GM23338 (cell line): ENCODE data around the gene ADGRG6. TPM values are rescaled to one million over a fixed set of nuclear protein-coding genes. Genes with fewer than 3 reads are reported as not detected.

Experiments used
- ATAC-seq: fragments of 200-7000 bp; cut with Tn5 transposase; 3 replicates; pipeline ENCODE4 v1.9.1; 2020
- DNase-seq: peaks from one replicate; pipeline ENCODE4 v3.0.0-alpha.2; 2015; ENCODE audit warnings: low spot score
- H2AFZ ChIP-seq: fragments of 200-600 bp; sonication (generic); 2 replicates; pipeline ENCODE4 v1.8.0; 2016; ENCODE audit warnings: antibody characterized with exemption, mild to moderate bottlenecking, moderate library complexity
- H3F3A ChIP-seq: fragments of 200-600 bp; sonication (generic); replicated peaks from 2 replicates; pipeline ENCODE4 v1.8.0; 2017; ENCODE audit warnings: antibody characterized with exemption, mixed run types, low read depth
- H3K27ac ChIP-seq: fragments of 200-600 bp; sonication (generic); 2 replicates; pipeline ENCODE4 v1.6.1; 2016; ENCODE audit warnings: low read depth
- H3K27me3 ChIP-seq: fragments of 200-600 bp; sonication (generic); 2 replicates; pipeline ENCODE4 v1.8.0; 2016; ENCODE audit warnings: mild to moderate bottlenecking, mixed run types, moderate library complexity; ENCODE audit not compliant: insufficient read depth
- H3K36me3 ChIP-seq: fragments of 200-600 bp; sonication (generic); 2 replicates; pipeline ENCODE4 v1.8.0; 2016; ENCODE audit warnings: mild to moderate bottlenecking; ENCODE audit not compliant: insufficient read depth
- H3K4me1 ChIP-seq: fragments of 200-600 bp; sonication (generic); 2 replicates; pipeline ENCODE4 v1.8.0; 2016; ENCODE audit warnings: mild to moderate bottlenecking, moderate library complexity; ENCODE audit not compliant: insufficient read depth
- H3K4me2 ChIP-seq: fragments of 200-600 bp; sonication (generic); 2 replicates; pipeline ENCODE4 v1.7.1; 2017; ENCODE audit warnings: mixed run types
- H3K4me3 ChIP-seq: fragments of 200-600 bp; sonication (generic); 2 replicates; pipeline ENCODE4 v1.6.1; 2016; ENCODE audit warnings: mixed run types
- H3K79me2 ChIP-seq: fragments of 200-600 bp; sonication (generic); replicated peaks from 2 replicates; pipeline ENCODE4 v1.8.0; 2017; ENCODE audit warnings: mild to moderate bottlenecking; ENCODE audit not compliant: insufficient read depth
- H3K9me2 ChIP-seq: fragments of 200-600 bp; sonication (generic); 2 replicates; pipeline ENCODE4 v1.8.0; 2017; ENCODE audit not compliant: insufficient read depth
- H4K20me1 ChIP-seq: fragments of 200-600 bp; sonication (generic); replicated peaks from 2 replicates; pipeline ENCODE4 v1.8.0; 2017; ENCODE audit warnings: mild to moderate bottlenecking; ENCODE audit not compliant: insufficient read depth
- H3K27ac Mint-ChIP-seq: 2 replicates; pipeline ENCODE4 v1.8.0; 2020; ENCODE audit warnings: inconsistent platforms, mild to moderate bottlenecking, moderate library complexity, mixed read lengths
- H3K27me3 Mint-ChIP-seq: 3 replicates; pipeline ENCODE4 v1.8.0; 2022; ENCODE audit warnings: low read depth, mild to moderate bottlenecking, moderate library complexity, mixed read lengths, inconsistent platforms; ENCODE audit not compliant: insufficient read depth, poor library complexity
- H3K36me3 Mint-ChIP-seq: 3 replicates; pipeline ENCODE4 v1.8.0; 2021; ENCODE audit warnings: low read depth, mild to moderate bottlenecking, inconsistent platforms, moderate library complexity, mixed read lengths
- H3K4me1 Mint-ChIP-seq: 3 replicates; pipeline ENCODE4 v1.8.0; 2020; ENCODE audit warnings: mild to moderate bottlenecking, inconsistent platforms, mixed read lengths
- H3K4me3 Mint-ChIP-seq: 3 replicates; pipeline ENCODE4 v1.8.0; 2021; ENCODE audit warnings: moderate library complexity, mild to moderate bottlenecking, inconsistent platforms, mixed read lengths
- H3K9me3 Mint-ChIP-seq: 3 replicates; pipeline ENCODE4 v1.8.0; 2020; ENCODE audit warnings: moderate library complexity, mild to moderate bottlenecking, inconsistent platforms, mixed read lengths
- CREB1 ChIP-seq: fragments of 250-450 bp; sonication (Bioruptor Pico); IDR thresholded peaks from 2 replicates; pipeline ENCODE4 v1.5.0; 2020; ENCODE audit warnings: low read depth, mild to moderate bottlenecking, moderate library complexity
- EZH2 ChIP-seq: fragments of 200-600 bp; sonication (generic); IDR thresholded peaks from one replicate; pipeline ENCODE4 v1.8.0; 2017; ENCODE audit warnings: antibody characterized with exemption, mild to moderate bottlenecking, low read depth; ENCODE audit not compliant: unreplicated experiment
- EZH2phosphoT487 ChIP-seq: fragments of 200-600 bp; sonication (generic); IDR thresholded peaks from one replicate; pipeline ENCODE4 v1.8.1; 2018; ENCODE audit warnings: antibody characterized with exemption; ENCODE audit not compliant: unreplicated experiment
- JUNB ChIP-seq: IDR thresholded peaks from one replicate; pipeline ENCODE4 v1.6.1; 2016; ENCODE audit warnings: antibody characterized with exemption; ENCODE audit not compliant: unreplicated experiment
- NANOG ChIP-seq: IDR thresholded peaks from 2 replicates; pipeline ENCODE4 v1.6.1; 2016; ENCODE audit warnings: antibody characterized with exemption, borderline replicate concordance
- POLR2AphosphoS5 ChIP-seq: IDR thresholded peaks from 2 replicates; pipeline ENCODE4 v1.6.1; 2016; ENCODE audit warnings: antibody characterized with exemption, low read depth
- STAT1 ChIP-seq: IDR thresholded peaks from one replicate; pipeline ENCODE4 v1.6.1; 2016; ENCODE audit warnings: antibody characterized with exemption; ENCODE audit not compliant: unreplicated experiment
- ZNF114 ChIP-seq: fragments of 250-450 bp; sonication (Bioruptor Pico); IDR thresholded peaks from 2 replicates; pipeline ENCODE4 v1.5.0; 2020; ENCODE audit warnings: mild to moderate bottlenecking, moderate library complexity
- polyA plus RNA-seq: library from polyadenylated mRNA; unstranded; fragments of >200 nt; fragmentation: Nextera tagmentation; extraction: Ambion mirVana; gene quantifications from 2 replicates; pipeline ENCODE4 v1.2.1, GENCODE V29; 2016
- total RNA-seq: library from RNA; depleted of rRNA; stranded (reverse); fragments of >200 nt; shearing (Covaris generic); gene quantifications from 2 replicates; pipeline ENCODE4 v1.2.3, GENCODE V29; 2014
- TF ChIP-seq, protein P1 (sequence below): IDR thresholded peaks from 2 replicates; pipeline ENCODE4 v1.6.1; 2016; ENCODE audit warnings: antibody characterized with exemption
- TF ChIP-seq, protein P2 (sequence below): fragments of 250-450 bp; sonication (Bioruptor Pico); IDR thresholded peaks from 2 replicates; pipeline ENCODE4 v1.5.0; 2020; ENCODE audit warnings: mild to moderate bottlenecking, moderate library complexity

Gene ADGRG6
- total and polyA plus RNA-seq, 2 experiments from 2014 or later: 1.3 to 7.7 TPM

DNA sequence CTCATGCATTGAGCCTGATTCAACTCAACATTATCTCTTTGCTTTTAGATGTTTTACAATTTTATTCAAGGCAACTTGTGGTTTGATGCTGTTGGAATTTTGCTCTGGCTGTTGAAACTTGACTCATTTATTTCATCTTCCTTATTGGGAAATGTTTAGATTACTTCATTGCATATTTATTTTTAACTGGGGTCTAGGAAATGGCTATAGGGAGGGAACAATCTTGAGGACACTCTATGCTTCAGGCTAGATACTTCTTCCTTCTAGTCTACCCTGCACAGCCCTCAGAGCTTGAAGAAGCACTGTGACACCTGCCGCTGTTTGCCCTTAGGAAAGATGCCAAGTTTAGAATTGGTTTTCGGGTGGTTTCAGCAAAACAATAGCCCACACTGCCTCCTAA, 183.4 kb downstream of the ADGRG6 start:
- TF ChIP-seq, protein P1, sequence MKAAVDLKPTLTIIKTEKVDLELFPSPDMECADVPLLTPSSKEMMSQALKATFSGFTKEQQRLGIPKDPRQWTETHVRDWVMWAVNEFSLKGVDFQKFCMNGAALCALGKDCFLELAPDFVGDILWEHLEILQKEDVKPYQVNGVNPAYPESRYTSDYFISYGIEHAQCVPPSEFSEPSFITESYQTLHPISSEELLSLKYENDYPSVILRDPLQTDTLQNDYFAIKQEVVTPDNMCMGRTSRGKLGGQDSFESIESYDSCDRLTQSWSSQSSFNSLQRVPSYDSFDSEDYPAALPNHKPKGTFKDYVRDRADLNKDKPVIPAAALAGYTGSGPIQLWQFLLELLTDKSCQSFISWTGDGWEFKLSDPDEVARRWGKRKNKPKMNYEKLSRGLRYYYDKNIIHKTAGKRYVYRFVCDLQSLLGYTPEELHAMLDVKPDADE: no peak
- TF ChIP-seq, protein P2, sequence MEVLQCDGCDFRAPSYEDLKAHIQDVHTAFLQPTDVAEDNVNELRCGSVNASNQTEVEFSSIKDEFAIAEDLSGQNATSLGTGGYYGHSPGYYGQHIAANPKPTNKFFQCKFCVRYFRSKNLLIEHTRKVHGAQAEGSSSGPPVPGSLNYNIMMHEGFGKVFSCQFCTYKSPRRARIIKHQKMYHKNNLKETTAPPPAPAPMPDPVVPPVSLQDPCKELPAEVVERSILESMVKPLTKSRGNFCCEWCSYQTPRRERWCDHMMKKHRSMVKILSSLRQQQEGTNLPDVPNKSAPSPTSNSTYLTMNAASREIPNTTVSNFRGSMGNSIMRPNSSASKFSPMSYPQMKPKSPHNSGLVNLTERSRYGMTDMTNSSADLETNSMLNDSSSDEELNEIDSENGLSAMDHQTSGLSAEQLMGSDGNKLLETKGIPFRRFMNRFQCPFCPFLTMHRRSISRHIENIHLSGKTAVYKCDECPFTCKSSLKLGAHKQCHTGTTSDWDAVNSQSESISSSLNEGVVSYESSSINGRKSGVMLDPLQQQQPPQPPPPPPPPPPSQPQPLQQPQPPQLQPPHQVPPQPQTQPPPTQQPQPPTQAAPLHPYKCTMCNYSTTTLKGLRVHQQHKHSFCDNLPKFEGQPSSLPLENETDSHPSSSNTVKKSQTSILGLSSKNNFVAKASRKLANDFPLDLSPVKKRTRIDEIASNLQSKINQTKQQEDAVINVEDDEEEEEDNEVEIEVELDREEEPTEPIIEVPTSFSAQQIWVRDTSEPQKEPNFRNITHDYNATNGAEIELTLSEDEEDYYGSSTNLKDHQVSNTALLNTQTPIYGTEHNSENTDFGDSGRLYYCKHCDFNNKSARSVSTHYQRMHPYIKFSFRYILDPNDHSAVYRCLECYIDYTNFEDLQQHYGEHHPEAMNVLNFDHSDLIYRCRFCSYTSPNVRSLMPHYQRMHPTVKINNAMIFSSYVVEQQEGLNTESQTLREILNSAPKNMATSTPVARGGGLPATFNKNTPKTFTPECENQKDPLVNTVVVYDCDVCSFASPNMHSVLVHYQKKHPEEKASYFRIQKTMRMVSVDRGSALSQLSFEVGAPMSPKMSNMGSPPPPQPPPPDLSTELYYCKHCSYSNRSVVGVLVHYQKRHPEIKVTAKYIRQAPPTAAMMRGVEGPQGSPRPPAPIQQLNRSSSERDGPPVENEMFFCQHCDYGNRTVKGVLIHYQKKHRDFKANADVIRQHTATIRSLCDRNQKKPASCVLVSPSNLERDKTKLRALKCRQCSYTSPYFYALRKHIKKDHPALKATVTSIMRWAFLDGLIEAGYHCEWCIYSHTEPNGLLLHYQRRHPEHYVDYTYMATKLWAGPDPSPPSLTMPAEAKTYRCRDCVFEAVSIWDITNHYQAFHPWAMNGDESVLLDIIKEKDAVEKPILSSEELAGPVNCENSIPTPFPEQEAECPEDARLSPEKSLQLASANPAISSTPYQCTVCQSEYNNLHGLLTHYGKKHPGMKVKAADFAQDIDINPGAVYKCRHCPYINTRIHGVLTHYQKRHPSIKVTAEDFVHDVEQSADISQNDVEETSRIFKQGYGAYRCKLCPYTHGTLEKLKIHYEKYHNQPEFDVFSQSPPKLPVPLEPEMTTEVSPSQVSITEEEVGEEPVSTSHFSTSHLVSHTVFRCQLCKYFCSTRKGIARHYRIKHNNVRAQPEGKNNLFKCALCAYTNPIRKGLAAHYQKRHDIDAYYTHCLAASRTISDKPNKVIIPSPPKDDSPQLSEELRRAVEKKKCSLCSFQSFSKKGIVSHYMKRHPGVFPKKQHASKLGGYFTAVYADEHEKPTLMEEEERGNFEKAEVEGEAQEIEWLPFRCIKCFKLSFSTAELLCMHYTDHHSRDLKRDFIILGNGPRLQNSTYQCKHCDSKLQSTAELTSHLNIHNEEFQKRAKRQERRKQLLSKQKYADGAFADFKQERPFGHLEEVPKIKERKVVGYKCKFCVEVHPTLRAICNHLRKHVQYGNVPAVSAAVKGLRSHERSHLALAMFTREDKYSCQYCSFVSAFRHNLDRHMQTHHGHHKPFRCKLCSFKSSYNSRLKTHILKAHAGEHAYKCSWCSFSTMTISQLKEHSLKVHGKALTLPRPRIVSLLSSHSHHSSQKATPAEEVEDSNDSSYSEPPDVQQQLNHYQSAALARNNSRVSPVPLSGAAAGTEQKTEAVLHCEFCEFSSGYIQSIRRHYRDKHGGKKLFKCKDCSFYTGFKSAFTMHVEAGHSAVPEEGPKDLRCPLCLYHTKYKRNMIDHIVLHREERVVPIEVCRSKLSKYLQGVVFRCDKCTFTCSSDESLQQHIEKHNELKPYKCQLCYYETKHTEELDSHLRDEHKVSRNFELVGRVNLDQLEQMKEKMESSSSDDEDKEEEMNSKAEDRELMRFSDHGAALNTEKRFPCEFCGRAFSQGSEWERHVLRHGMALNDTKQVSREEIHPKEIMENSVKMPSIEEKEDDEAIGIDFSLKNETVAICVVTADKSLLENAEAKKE (CRISPR knock-in tag): no peak
- no peak for TF ChIP-seq JUNB
- no peak for TF ChIP-seq POLR2AphosphoS5
- no peak for TF ChIP-seq NANOG
- no peak for TF ChIP-seq CREB1
- TF ChIP-seq STAT1: no peak
- TF ChIP-seq EZH2phosphoT487: no peak
- TF ChIP-seq ZNF114 (CRISPR knock-in tag): no peak
- TF ChIP-seq EZH2: no peak
- Histone ChIP-seq H3F3A (no peaks in the 10 kb centered on the region), H4K20me1 (no peaks in the 10 kb centered on the region), H3K36me3 (no peaks in the 10 kb centered on the region), H3K79me2 (no peaks in the 10 kb centered on the region), H3K4me1 (peaks cover 3% of the 10 kb centered on the region; the same call in 1 of the 2 replicates), H3K9me2 (peaks cover 13% of the 10 kb centered on the region; the same call in 1 of the 2 replicates), H3K27ac (no peak overlapping the region), H2AFZ (no peak overlapping the region; the same call in 1 of the 2 replicates), H3K27me3 (no peaks in the 10 kb centered on the region), H3K4me3 (no peak overlapping the region), H3K4me2 (no peak overlapping the region)
- DNase-seq (no peak), ATAC-seq (no peak)
- H3K36me3 Mint-ChIP-seq: no peaks in the 10 kb centered on the region
- no peak overlapping the region for H3K4me3 Mint-ChIP-seq
- no peaks in the 10 kb centered on the region; the same call in 2 of the 3 replicates for H3K9me3 Mint-ChIP-seq
- no peak overlapping the region for H3K27ac Mint-ChIP-seq
- no peaks in the 10 kb centered on the region; the same call in 2 of the 3 replicates for H3K4me1 Mint-ChIP-seq
- no peaks in the 10 kb centered on the region for H3K27me3 Mint-ChIP-seq
